GM23338 (cell line): ENCODE results near the gene PPM1F. TPM values are rescaled to one million over a fixed set of nuclear protein-coding genes. Genes with fewer than 3 reads are reported as not detected.
A peak's percentile ranks its signal among the peaks of the same experiment; 100 is the strongest.

Experiments
- ATAC-seq: fragments of 200-7000 bp; cut with Tn5 transposase; 3 replicates; pipeline ENCODE4 v1.9.1; 2020
- DNase-seq: peaks from one replicate; pipeline ENCODE4 v3.0.0-alpha.2; 2015; ENCODE audit warnings: low spot score
- H2AFZ ChIP-seq: fragments of 200-600 bp; sonication (generic); 2 replicates; pipeline ENCODE4 v1.8.0; 2016; ENCODE audit warnings: antibody characterized with exemption, mild to moderate bottlenecking, moderate library complexity
- H3F3A ChIP-seq: fragments of 200-600 bp; sonication (generic); replicated peaks from 2 replicates; pipeline ENCODE4 v1.8.0; 2017; ENCODE audit warnings: antibody characterized with exemption, mixed run types, low read depth
- H3K27ac ChIP-seq: fragments of 200-600 bp; sonication (generic); 2 replicates; pipeline ENCODE4 v1.6.1; 2016; ENCODE audit warnings: low read depth
- H3K27me3 ChIP-seq: fragments of 200-600 bp; sonication (generic); 2 replicates; pipeline ENCODE4 v1.8.0; 2016; ENCODE audit warnings: mild to moderate bottlenecking, mixed run types, moderate library complexity; ENCODE audit not compliant: insufficient read depth
- H3K36me3 ChIP-seq: fragments of 200-600 bp; sonication (generic); 2 replicates; pipeline ENCODE4 v1.8.0; 2016; ENCODE audit warnings: mild to moderate bottlenecking; ENCODE audit not compliant: insufficient read depth
- H3K4me1 ChIP-seq: fragments of 200-600 bp; sonication (generic); 2 replicates; pipeline ENCODE4 v1.8.0; 2016; ENCODE audit warnings: mild to moderate bottlenecking, moderate library complexity; ENCODE audit not compliant: insufficient read depth
- H3K4me2 ChIP-seq: fragments of 200-600 bp; sonication (generic); 2 replicates; pipeline ENCODE4 v1.7.1; 2017; ENCODE audit warnings: mixed run types
- H3K4me3 ChIP-seq: fragments of 200-600 bp; sonication (generic); 2 replicates; pipeline ENCODE4 v1.6.1; 2016; ENCODE audit warnings: mixed run types
- H3K79me2 ChIP-seq: fragments of 200-600 bp; sonication (generic); replicated peaks from 2 replicates; pipeline ENCODE4 v1.8.0; 2017; ENCODE audit warnings: mild to moderate bottlenecking; ENCODE audit not compliant: insufficient read depth
- H3K9me2 ChIP-seq: fragments of 200-600 bp; sonication (generic); 2 replicates; pipeline ENCODE4 v1.8.0; 2017; ENCODE audit not compliant: insufficient read depth
- H4K20me1 ChIP-seq: fragments of 200-600 bp; sonication (generic); replicated peaks from 2 replicates; pipeline ENCODE4 v1.8.0; 2017; ENCODE audit warnings: mild to moderate bottlenecking; ENCODE audit not compliant: insufficient read depth
- H3K27ac Mint-ChIP-seq: 2 replicates; pipeline ENCODE4 v1.8.0; 2020; ENCODE audit warnings: inconsistent platforms, mild to moderate bottlenecking, moderate library complexity, mixed read lengths
- H3K27me3 Mint-ChIP-seq: 3 replicates; pipeline ENCODE4 v1.8.0; 2022; ENCODE audit warnings: low read depth, mild to moderate bottlenecking, moderate library complexity, mixed read lengths, inconsistent platforms; ENCODE audit not compliant: insufficient read depth, poor library complexity
- H3K36me3 Mint-ChIP-seq: 3 replicates; pipeline ENCODE4 v1.8.0; 2021; ENCODE audit warnings: low read depth, mild to moderate bottlenecking, inconsistent platforms, moderate library complexity, mixed read lengths
- H3K4me1 Mint-ChIP-seq: 3 replicates; pipeline ENCODE4 v1.8.0; 2020; ENCODE audit warnings: mild to moderate bottlenecking, inconsistent platforms, mixed read lengths
- H3K4me3 Mint-ChIP-seq: 3 replicates; pipeline ENCODE4 v1.8.0; 2021; ENCODE audit warnings: moderate library complexity, mild to moderate bottlenecking, inconsistent platforms, mixed read lengths
- H3K9me3 Mint-ChIP-seq: 3 replicates; pipeline ENCODE4 v1.8.0; 2020; ENCODE audit warnings: moderate library complexity, mild to moderate bottlenecking, inconsistent platforms, mixed read lengths
- CREB1 ChIP-seq: fragments of 250-450 bp; sonication (Bioruptor Pico); IDR thresholded peaks from 2 replicates; pipeline ENCODE4 v1.5.0; 2020; ENCODE audit warnings: low read depth, mild to moderate bottlenecking, moderate library complexity
- CTCF ChIP-seq, 2 experiments: fragments of 200-600 bp in 1 of 2; sonication (generic) in 1 of 2; conservative IDR thresholded peaks; 2 replicates each; pipeline versions ENCODE4 v1.5.1 to v1.6.1; 2016 to 2017; ENCODE audit warnings: antibody characterized with exemption in 2 of 2, low read depth in 2 of 2, mild to moderate bottlenecking in 2 of 2, moderate library complexity in 1 of 2
- ETS1 ChIP-seq: IDR thresholded peaks from 2 replicates; pipeline ENCODE4 v1.6.1; 2016; ENCODE audit warnings: antibody characterized with exemption
- EZH2 ChIP-seq: fragments of 200-600 bp; sonication (generic); IDR thresholded peaks from one replicate; pipeline ENCODE4 v1.8.0; 2017; ENCODE audit warnings: antibody characterized with exemption, mild to moderate bottlenecking, low read depth; ENCODE audit not compliant: unreplicated experiment
- EZH2phosphoT487 ChIP-seq: fragments of 200-600 bp; sonication (generic); IDR thresholded peaks from one replicate; pipeline ENCODE4 v1.8.1; 2018; ENCODE audit warnings: antibody characterized with exemption; ENCODE audit not compliant: unreplicated experiment
- JUNB ChIP-seq: IDR thresholded peaks from one replicate; pipeline ENCODE4 v1.6.1; 2016; ENCODE audit warnings: antibody characterized with exemption; ENCODE audit not compliant: unreplicated experiment
- NANOG ChIP-seq: IDR thresholded peaks from 2 replicates; pipeline ENCODE4 v1.6.1; 2016; ENCODE audit warnings: antibody characterized with exemption, borderline replicate concordance
- POLR2AphosphoS5 ChIP-seq: IDR thresholded peaks from 2 replicates; pipeline ENCODE4 v1.6.1; 2016; ENCODE audit warnings: antibody characterized with exemption, low read depth
- STAT1 ChIP-seq: IDR thresholded peaks from one replicate; pipeline ENCODE4 v1.6.1; 2016; ENCODE audit warnings: antibody characterized with exemption; ENCODE audit not compliant: unreplicated experiment
- ZNF114 ChIP-seq: fragments of 250-450 bp; sonication (Bioruptor Pico); IDR thresholded peaks from 2 replicates; pipeline ENCODE4 v1.5.0; 2020; ENCODE audit warnings: mild to moderate bottlenecking, moderate library complexity
- ZNF331 ChIP-seq: fragments of 250-450 bp; sonication (Bioruptor Pico); IDR thresholded peaks from 2 replicates; pipeline ENCODE4 v1.5.0; 2020; ENCODE audit warnings: low read depth, mild to moderate bottlenecking, moderate library complexity
- ZNF462 ChIP-seq: fragments of 250-450 bp; sonication (Bioruptor Pico); IDR thresholded peaks from 2 replicates; pipeline ENCODE4 v1.5.0; 2020; ENCODE audit warnings: mild to moderate bottlenecking, moderate library complexity
- polyA plus RNA-seq: library from polyadenylated mRNA; unstranded; fragments of >200 nt; fragmentation: Nextera tagmentation; extraction: Ambion mirVana; gene quantifications from 2 replicates; pipeline ENCODE4 v1.2.1, GENCODE V29; 2016
- total RNA-seq: library from RNA; depleted of rRNA; stranded (reverse); fragments of >200 nt; shearing (Covaris generic); gene quantifications from 2 replicates; pipeline ENCODE4 v1.2.3, GENCODE V29; 2014
- TF ChIP-seq, protein P1 (sequence below): IDR thresholded peaks from one replicate; pipeline ENCODE4 v1.6.1; 2018; ENCODE audit warnings: antibody characterized with exemption; ENCODE audit not compliant: unreplicated experiment

The PPM1F gene
- total and polyA plus RNA-seq, 2 experiments from 2014 or later, result 7.1 to 29.3 TPM

DNA sequence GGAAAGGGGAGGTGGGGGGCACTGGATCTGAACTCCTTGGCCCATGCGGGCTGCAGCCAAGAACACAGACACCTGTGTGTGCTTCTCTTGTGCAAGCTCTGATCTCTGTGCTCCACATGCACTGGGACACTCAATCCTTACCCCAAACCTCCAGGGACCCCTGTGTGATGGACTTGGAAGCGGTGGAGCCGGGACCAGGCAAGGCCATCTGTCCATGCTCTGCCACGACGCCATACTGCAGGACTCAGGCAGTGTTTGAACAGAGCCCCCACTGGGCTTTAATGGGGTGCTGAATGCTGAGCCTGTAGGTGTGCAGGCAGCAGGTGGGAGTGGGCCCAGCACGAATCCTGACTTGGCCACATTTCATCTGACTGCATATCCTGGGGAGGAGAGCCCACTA lies 23.4 kb downstream of the PPM1F start:
- TF ChIP-seq CREB1 (CRISPR knock-in tag) (no peak), NANOG (no peak), JUNB (no peak), STAT1 (no peak), ZNF331 (CRISPR knock-in tag) (no peak), EZH2phosphoT487 (no peak), ZNF462 (CRISPR knock-in tag) (no peak), POLR2AphosphoS5 (no peak), ETS1 (no peak), EZH2 (no peak), CTCF (conservative IDR thresholded peaks at IDR 0.05; ENCODE audit: low read depth in 2 of 2) (no peak), ZNF114 (CRISPR knock-in tag) (no peak)
- TF ChIP-seq, protein P1, sequence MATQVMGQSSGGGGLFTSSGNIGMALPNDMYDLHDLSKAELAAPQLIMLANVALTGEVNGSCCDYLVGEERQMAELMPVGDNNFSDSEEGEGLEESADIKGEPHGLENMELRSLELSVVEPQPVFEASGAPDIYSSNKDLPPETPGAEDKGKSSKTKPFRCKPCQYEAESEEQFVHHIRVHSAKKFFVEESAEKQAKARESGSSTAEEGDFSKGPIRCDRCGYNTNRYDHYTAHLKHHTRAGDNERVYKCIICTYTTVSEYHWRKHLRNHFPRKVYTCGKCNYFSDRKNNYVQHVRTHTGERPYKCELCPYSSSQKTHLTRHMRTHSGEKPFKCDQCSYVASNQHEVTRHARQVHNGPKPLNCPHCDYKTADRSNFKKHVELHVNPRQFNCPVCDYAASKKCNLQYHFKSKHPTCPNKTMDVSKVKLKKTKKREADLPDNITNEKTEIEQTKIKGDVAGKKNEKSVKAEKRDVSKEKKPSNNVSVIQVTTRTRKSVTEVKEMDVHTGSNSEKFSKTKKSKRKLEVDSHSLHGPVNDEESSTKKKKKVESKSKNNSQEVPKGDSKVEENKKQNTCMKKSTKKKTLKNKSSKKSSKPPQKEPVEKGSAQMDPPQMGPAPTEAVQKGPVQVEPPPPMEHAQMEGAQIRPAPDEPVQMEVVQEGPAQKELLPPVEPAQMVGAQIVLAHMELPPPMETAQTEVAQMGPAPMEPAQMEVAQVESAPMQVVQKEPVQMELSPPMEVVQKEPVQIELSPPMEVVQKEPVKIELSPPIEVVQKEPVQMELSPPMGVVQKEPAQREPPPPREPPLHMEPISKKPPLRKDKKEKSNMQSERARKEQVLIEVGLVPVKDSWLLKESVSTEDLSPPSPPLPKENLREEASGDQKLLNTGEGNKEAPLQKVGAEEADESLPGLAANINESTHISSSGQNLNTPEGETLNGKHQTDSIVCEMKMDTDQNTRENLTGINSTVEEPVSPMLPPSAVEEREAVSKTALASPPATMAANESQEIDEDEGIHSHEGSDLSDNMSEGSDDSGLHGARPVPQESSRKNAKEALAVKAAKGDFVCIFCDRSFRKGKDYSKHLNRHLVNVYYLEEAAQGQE, result no peak

More for the DNA sequence above, 23.4 kb downstream of the PPM1F start:
- H3K4me1 ChIP-seq, result peaks cover 17% of the 10 kb centered on the region
- no peak overlapping the region for H3K4me3 ChIP-seq
- Mint-ChIP-seq H3K27ac (peak overlapping the region; percentile 62; the same call in 1 of the 2 replicates), H3K36me3 (peaks cover 17% of the 10 kb centered on the region), H3K27me3 (peaks cover 14% of the 10 kb centered on the region), H3K4me3 (no peak overlapping the region; the same call in 2 of the 3 replicates), H3K4me1 (peaks cover 45% of the 10 kb centered on the region), H3K9me3 (no peaks in the 10 kb centered on the region)
- DNase-seq (no peak), ATAC-seq (no peak)
- H3K9me2 ChIP-seq, result no peaks in the 10 kb centered on the region
- no peaks in the 10 kb centered on the region for H4K20me1 ChIP-seq
- H3K27ac ChIP-seq, result no peak overlapping the region
- H3K4me2 ChIP-seq, result no peak overlapping the region
- H3K79me2 ChIP-seq, result no peaks in the 10 kb centered on the region
- no peaks in the 10 kb centered on the region for H3K36me3 ChIP-seq
- H3F3A ChIP-seq, result peaks cover 8% of the 10 kb centered on the region
- no peaks in the 10 kb centered on the region for H3K27me3 ChIP-seq
- H2AFZ ChIP-seq, result no peak overlapping the region
